GM12878 (cell line): ENCODE measurements around the gene CFLAR. TPM values are rescaled to one million over a fixed set of nuclear protein-coding genes. Genes with fewer than 3 reads are reported as not detected.

ENCODE experiments used
- CHD2 ChIP-seq: IDR thresholded peaks from 2 replicates; pipeline ENCODE4 v1.6.1; 2011; ENCODE audit warnings: low read depth, low read length, improper control_type of control experiment, borderline replicate concordance
- E2F4 ChIP-seq: IDR thresholded peaks from 2 replicates; pipeline ENCODE4 v1.6.1; 2012; ENCODE audit warnings: low read depth, low read length, improper control_type of control experiment
- HDAC6 ChIP-seq: fragments of 200-600 bp; sonication (generic); IDR thresholded peaks from one replicate; pipeline ENCODE4 v1.8.0; 2017; ENCODE audit warnings: antibody characterized with exemption; ENCODE audit not compliant: unreplicated experiment
- MEF2B ChIP-seq: fragments of 450-650 bp; IDR thresholded peaks from 2 replicates; pipeline ENCODE4 v1.6.1; 2018; ENCODE audit warnings: mild to moderate bottlenecking, moderate library complexity; ENCODE audit not compliant: partially characterized antibody, poor library complexity, severe bottlenecking
- NFIC ChIP-seq: IDR thresholded peaks from 2 replicates; pipeline ENCODE4 v1.6.1; 2012; ENCODE audit warnings: low read depth, mild to moderate bottlenecking, inconsistent platforms, low read length, moderate library complexity
- POLR2AphosphoS2 ChIP-seq: IDR thresholded peaks from 2 replicates; pipeline ENCODE4 v1.6.1; 2011; ENCODE audit warnings: low read depth, mild to moderate bottlenecking, low read length, improper control_type of control experiment, moderate library complexity
- POU2F2 ChIP-seq: IDR thresholded peaks from 3 replicates; pipeline ENCODE4 v1.6.1; 2011; ENCODE audit warnings: low read depth, mild to moderate bottlenecking, low read length, borderline replicate concordance
- RAD21 ChIP-seq: IDR thresholded peaks from 2 replicates; pipeline ENCODE4 v1.6.1; 2011; ENCODE audit warnings: mild to moderate bottlenecking, low read depth, low read length, moderate library complexity; ENCODE audit not compliant: insufficient read depth
- TBL1XR1 ChIP-seq: IDR thresholded peaks from 2 replicates; pipeline ENCODE4 v1.6.1; 2012; ENCODE audit warnings: low read depth, low read length, improper control_type of control experiment
- TCF3 ChIP-seq: IDR thresholded peaks from 2 replicates; pipeline ENCODE4 v1.6.1; 2012; ENCODE audit warnings: low read depth, mild to moderate bottlenecking, low read length, borderline replicate concordance; ENCODE audit not compliant: insufficient read depth
- YBX1 ChIP-seq: fragments of 450-650 bp; IDR thresholded peaks from 2 replicates; pipeline ENCODE4 v1.6.1; 2016; ENCODE audit warnings: antibody characterized with exemption
- ZSCAN29 ChIP-seq: fragments of 450-650 bp; IDR thresholded peaks from 2 replicates; pipeline ENCODE4 v1.6.1; 2017; ENCODE audit warnings: mild to moderate bottlenecking, moderate library complexity
- polyA plus RNA-seq, 11 experiments: library from polyadenylated mRNA; depleted of rRNA in 4 of 11; unstranded in 6 of 11; stranded (reverse) in 5 of 11; fragments of >200 nt; fragmentation: Nextera tagmentation in 4 of 11; fragmentation: Illumina TruSeq in 1 of 11; extraction: Ambion mirVana in 4 of 11; extraction: Trizol in 1 of 11; gene quantifications; 1 replicate in 1 of 11; 2 replicates in 10 of 11; pipeline versions ENCODE4 v1.2.1 to v1.2.3, GENCODE V29; 2011 to 2016; ENCODE audit warnings: inconsistent platforms in 2 of 11, missing spikeins in 2 of 11, low read depth in 1 of 11
- total RNA-seq, 4 experiments: library from RNA; depleted of rRNA in 3 of 4; stranded (reverse); fragments of >200 nt in 3 of 4; fragmentation: Illumina TruSeq in 1 of 4; extraction: Trizol in 1 of 4; gene quantifications; 2 replicates each; pipeline versions ENCODE4 v1.2.1 to v1.2.3, GENCODE V29; 2013 to 2021
- TF ChIP-seq, protein P1 (sequence below): IDR thresholded peaks from 2 replicates; pipeline ENCODE4 v1.6.1; 2012; ENCODE audit warnings: mild to moderate bottlenecking, low read depth, low read length
- TF ChIP-seq, protein P2 (sequence below): IDR thresholded peaks from 2 replicates; pipeline ENCODE4 v1.6.1; 2012; ENCODE audit warnings: low read depth, low read length, improper control_type of control experiment
- TF ChIP-seq, protein P3 (sequence below): fragments of 450-650 bp; IDR thresholded peaks from 2 replicates; pipeline ENCODE4 v1.6.1; 2017; ENCODE audit warnings: mild to moderate bottlenecking, moderate library complexity
- TF ChIP-seq, protein P4 (sequence below): IDR thresholded peaks from 2 replicates; pipeline ENCODE4 v1.6.1; 2012; ENCODE audit warnings: improper control_type of control experiment, low read depth, low read length; ENCODE audit not compliant: insufficient replicate concordance

CFLAR gene
- total and polyA plus RNA-seq, 10 of the 15 experiments (the other 5 are each of a cell fraction or from before 2014, with no cell fraction given) = 80.6 to 181 (median 101) TPM

DNA sequence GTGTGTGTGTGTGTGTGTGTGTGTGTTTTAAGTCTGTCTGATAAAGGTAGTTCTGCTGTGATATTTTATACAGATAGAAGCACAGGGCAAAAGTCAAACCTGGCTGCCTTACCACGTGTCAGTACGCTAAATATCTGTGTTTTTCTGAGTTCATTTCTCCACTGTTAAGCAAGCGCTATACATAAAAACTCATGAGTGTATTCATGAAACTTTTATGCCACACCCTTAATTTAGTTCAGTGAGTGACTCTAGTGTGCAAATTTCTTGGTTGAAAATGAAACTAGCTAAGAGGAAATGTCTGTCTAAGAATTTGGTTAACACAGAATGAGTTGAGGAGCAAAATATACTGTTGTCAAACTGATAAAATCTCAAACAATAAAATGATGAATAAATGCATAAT lies 78.1 kb downstream of the CFLAR start (continued):
- TF ChIP-seq, protein P1, sequence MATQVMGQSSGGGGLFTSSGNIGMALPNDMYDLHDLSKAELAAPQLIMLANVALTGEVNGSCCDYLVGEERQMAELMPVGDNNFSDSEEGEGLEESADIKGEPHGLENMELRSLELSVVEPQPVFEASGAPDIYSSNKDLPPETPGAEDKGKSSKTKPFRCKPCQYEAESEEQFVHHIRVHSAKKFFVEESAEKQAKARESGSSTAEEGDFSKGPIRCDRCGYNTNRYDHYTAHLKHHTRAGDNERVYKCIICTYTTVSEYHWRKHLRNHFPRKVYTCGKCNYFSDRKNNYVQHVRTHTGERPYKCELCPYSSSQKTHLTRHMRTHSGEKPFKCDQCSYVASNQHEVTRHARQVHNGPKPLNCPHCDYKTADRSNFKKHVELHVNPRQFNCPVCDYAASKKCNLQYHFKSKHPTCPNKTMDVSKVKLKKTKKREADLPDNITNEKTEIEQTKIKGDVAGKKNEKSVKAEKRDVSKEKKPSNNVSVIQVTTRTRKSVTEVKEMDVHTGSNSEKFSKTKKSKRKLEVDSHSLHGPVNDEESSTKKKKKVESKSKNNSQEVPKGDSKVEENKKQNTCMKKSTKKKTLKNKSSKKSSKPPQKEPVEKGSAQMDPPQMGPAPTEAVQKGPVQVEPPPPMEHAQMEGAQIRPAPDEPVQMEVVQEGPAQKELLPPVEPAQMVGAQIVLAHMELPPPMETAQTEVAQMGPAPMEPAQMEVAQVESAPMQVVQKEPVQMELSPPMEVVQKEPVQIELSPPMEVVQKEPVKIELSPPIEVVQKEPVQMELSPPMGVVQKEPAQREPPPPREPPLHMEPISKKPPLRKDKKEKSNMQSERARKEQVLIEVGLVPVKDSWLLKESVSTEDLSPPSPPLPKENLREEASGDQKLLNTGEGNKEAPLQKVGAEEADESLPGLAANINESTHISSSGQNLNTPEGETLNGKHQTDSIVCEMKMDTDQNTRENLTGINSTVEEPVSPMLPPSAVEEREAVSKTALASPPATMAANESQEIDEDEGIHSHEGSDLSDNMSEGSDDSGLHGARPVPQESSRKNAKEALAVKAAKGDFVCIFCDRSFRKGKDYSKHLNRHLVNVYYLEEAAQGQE = no peak
- TF ChIP-seq CHD2 = 0 out of 2 replicates have a peak, but pooled peaks have one; percentile 19
- peak; percentile 45; the same call in 1 of the 2 replicates for TF ChIP-seq NFIC
- TF ChIP-seq ZSCAN29 = no peak
- peak; percentile 92 for TF ChIP-seq POU2F2
- no peak for TF ChIP-seq TCF3
- no peak for TF ChIP-seq POLR2AphosphoS2
- no peak for TF ChIP-seq YBX1
- TF ChIP-seq, protein P2, sequence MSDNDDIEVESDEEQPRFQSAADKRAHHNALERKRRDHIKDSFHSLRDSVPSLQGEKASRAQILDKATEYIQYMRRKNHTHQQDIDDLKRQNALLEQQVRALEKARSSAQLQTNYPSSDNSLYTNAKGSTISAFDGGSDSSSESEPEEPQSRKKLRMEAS = no peak
- TF ChIP-seq, protein P3, sequence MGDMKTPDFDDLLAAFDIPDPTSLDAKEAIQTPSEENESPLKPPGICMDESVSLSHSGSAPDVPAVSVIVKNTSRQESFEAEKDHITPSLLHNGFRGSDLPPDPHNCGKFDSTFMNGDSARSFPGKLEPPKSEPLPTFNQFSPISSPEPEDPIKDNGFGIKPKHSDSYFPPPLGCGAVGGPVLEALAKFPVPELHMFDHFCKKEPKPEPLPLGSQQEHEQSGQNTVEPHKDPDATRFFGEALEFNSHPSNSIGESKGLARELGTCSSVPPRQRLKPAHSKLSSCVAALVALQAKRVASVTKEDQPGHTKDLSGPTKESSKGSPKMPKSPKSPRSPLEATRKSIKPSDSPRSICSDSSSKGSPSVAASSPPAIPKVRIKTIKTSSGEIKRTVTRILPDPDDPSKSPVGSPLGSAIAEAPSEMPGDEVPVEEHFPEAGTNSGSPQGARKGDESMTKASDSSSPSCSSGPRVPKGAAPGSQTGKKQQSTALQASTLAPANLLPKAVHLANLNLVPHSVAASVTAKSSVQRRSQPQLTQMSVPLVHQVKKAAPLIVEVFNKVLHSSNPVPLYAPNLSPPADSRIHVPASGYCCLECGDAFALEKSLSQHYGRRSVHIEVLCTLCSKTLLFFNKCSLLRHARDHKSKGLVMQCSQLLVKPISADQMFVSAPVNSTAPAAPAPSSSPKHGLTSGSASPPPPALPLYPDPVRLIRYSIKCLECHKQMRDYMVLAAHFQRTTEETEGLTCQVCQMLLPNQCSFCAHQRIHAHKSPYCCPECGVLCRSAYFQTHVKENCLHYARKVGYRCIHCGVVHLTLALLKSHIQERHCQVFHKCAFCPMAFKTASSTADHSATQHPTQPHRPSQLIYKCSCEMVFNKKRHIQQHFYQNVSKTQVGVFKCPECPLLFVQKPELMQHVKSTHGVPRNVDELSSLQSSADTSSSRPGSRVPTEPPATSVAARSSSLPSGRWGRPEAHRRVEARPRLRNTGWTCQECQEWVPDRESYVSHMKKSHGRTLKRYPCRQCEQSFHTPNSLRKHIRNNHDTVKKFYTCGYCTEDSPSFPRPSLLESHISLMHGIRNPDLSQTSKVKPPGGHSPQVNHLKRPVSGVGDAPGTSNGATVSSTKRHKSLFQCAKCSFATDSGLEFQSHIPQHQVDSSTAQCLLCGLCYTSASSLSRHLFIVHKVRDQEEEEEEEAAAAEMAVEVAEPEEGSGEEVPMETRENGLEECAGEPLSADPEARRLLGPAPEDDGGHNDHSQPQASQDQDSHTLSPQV = no peak
- peak; percentile 86; the same call in 1 of the 2 replicates for TF ChIP-seq TBL1XR1
- TF ChIP-seq, protein P4, sequence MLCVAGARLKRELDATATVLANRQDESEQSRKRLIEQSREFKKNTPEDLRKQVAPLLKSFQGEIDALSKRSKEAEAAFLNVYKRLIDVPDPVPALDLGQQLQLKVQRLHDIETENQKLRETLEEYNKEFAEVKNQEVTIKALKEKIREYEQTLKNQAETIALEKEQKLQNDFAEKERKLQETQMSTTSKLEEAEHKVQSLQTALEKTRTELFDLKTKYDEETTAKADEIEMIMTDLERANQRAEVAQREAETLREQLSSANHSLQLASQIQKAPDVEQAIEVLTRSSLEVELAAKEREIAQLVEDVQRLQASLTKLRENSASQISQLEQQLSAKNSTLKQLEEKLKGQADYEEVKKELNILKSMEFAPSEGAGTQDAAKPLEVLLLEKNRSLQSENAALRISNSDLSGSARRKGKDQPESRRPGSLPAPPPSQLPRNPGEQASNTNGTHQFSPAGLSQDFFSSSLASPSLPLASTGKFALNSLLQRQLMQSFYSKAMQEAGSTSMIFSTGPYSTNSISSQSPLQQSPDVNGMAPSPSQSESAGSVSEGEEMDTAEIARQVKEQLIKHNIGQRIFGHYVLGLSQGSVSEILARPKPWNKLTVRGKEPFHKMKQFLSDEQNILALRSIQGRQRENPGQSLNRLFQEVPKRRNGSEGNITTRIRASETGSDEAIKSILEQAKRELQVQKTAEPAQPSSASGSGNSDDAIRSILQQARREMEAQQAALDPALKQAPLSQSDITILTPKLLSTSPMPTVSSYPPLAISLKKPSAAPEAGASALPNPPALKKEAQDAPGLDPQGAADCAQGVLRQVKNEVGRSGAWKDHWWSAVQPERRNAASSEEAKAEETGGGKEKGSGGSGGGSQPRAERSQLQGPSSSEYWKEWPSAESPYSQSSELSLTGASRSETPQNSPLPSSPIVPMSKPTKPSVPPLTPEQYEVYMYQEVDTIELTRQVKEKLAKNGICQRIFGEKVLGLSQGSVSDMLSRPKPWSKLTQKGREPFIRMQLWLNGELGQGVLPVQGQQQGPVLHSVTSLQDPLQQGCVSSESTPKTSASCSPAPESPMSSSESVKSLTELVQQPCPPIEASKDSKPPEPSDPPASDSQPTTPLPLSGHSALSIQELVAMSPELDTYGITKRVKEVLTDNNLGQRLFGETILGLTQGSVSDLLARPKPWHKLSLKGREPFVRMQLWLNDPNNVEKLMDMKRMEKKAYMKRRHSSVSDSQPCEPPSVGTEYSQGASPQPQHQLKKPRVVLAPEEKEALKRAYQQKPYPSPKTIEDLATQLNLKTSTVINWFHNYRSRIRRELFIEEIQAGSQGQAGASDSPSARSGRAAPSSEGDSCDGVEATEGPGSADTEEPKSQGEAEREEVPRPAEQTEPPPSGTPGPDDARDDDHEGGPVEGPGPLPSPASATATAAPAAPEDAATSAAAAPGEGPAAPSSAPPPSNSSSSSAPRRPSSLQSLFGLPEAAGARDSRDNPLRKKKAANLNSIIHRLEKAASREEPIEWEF = no peak
- TF ChIP-seq RAD21 = no peak
- TF ChIP-seq E2F4 = no peak
- TF ChIP-seq HDAC6 = no peak
- peak; percentile 23 for TF ChIP-seq MEF2B
